Cardiac fibroblast (primary cell): ENCODE data around the gene PADI3.

ENCODE experiments used
- DNase-seq, 2 donors: peaks; one replicate each; pipeline versions ENCODE4 v3.0.0 to v3.0.0-alpha.2; 2010; ENCODE audit warnings: low read depth in 2 of 2
- H3K4me3 ChIP-seq, 2 donors: replicated peaks in 1 of 2; 1 replicate in 1 of 2; 2 replicates in 1 of 2; pipeline ENCODE4 v1.5.1; 2011; ENCODE audit warnings: low read depth in 2 of 2, low read length in 2 of 2, mild to moderate bottlenecking in 2 of 2, moderate library complexity in 1 of 2
- TF ChIP-seq, protein P1 (sequence below): IDR thresholded peaks from one replicate; pipeline ENCODE4 v1.5.1; 2011; ENCODE audit warnings: low read depth, mild to moderate bottlenecking, low read length, inconsistent platforms

PADI3 gene

DNA sequence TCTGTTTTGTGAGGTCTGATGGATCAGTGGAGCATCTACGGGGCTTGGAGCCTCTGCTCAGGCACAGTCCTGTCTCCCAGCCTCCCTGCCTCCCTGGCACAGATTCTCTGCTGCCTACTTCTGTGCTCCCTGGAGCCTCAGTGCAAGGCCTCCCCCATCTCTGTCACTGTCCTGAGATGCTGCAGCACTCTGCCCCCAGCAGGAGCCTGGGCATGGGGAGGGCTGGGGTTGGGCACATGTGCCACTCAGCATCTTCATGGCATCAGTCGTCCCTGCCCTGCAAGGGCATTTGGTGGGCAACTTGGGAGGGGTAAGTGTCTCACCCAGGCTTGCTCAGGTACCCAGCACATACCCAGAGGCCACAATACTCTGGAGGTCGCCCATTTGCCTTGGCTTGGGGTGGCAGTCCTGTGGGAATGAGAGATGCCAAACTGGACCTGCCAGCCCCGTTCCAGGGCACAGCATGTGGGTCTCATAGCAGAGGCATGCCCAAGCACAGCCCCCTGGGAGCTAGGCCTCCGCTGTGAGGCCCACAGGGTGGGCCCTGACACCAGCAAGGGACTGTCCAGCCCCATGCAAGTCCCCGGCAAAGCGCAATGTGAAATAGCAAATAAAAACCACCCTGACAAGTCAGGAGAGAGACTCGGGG lies 28.7 kb downstream of the PADI3 start:
- DNase-seq: no peak
- H3K4me3 ChIP-seq: no peak overlapping the region
- TF ChIP-seq, protein P1, sequence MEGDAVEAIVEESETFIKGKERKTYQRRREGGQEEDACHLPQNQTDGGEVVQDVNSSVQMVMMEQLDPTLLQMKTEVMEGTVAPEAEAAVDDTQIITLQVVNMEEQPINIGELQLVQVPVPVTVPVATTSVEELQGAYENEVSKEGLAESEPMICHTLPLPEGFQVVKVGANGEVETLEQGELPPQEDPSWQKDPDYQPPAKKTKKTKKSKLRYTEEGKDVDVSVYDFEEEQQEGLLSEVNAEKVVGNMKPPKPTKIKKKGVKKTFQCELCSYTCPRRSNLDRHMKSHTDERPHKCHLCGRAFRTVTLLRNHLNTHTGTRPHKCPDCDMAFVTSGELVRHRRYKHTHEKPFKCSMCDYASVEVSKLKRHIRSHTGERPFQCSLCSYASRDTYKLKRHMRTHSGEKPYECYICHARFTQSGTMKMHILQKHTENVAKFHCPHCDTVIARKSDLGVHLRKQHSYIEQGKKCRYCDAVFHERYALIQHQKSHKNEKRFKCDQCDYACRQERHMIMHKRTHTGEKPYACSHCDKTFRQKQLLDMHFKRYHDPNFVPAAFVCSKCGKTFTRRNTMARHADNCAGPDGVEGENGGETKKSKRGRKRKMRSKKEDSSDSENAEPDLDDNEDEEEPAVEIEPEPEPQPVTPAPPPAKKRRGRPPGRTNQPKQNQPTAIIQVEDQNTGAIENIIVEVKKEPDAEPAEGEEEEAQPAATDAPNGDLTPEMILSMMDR: no peak

DNA sequence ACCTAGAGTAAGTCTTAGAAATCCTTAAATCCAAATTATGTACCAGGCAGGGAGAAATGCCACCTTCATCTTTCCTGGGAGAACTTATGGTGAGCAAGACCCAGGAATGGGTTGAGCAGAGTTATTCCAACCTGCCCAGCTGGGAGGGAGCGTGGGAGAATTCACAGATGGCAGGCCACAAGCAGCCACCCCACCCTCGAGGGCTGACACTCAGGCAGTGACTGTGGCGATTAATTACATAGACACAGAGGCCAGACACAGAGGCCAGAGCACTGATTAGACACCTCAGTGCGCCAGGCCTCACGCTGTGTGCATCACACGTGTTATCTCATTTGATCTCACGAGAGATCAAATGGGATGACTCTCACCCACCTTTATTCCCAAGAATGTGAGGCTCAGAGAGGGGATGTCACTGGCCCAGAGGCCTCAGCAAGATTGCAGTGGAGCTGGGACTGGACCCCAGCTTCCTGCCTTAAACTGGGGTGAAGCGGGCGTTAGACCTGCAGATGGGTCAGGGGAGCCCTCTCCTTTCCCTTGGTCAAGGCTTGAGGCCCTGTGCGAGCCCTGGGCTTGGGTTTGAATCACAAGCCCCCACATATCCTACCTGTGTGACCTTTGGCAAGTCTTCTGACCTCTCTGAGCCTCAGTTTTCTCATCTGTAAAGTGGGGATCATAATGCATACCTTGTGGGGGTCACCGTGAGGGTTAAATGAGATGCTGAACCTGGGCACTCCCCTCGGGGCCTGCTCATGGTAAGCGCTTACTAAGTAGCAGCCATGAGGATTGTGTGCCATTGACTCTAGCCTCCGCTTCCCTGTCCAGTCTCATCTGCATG lies 30.3 kb downstream of the PADI3 start:
- H3K4me3 ChIP-seq: no peak overlapping the region
- TF ChIP-seq, protein P1: no peak
- DNase-seq: no peak

DNA sequence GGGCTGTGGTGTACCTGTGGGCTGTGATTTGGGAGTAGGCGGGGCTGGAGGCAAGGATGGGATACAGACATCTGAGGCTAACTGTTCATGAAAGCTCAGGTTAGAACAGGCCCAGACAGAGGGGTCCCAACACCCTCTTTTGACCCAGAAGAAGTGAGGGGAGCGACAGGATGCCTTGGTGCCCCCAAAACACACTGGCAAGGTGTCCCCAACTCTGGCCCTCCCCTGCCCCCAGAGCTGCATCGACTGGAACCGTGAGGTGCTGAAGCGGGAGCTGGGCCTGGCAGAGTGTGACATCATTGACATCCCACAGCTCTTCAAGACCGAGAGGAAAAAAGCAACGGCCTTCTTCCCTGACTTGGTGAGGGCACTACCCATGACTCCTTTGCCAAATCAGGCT lies 31.5 kb downstream of the PADI3 start:
- TF ChIP-seq, protein P1: no peak
- DNase-seq: no peak
- H3K4me3 ChIP-seq: no peak overlapping the region

DNA sequence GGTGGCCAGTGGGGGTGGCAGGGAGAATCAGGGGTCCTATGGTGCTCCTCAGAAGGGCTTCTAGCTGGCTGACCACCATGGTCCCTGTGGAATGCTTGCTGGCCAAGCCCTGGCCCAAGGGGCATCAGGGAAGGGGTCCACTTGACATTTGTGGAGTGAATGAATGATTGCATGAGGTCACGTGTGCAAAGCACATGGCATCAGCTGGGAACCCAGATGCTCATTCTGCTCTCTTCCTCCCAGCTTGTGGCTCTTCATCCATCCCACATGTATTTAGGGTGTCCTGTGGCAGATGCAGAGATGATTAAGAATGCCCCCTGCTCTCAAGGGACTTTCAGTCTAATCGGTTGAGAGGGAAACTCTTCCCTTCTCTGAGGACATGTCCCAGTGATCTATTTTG lies 32.0 kb downstream of the PADI3 start:
- no peak overlapping the region for H3K4me3 ChIP-seq
- TF ChIP-seq, protein P1: no peak
- no peak for DNase-seq

DNA sequence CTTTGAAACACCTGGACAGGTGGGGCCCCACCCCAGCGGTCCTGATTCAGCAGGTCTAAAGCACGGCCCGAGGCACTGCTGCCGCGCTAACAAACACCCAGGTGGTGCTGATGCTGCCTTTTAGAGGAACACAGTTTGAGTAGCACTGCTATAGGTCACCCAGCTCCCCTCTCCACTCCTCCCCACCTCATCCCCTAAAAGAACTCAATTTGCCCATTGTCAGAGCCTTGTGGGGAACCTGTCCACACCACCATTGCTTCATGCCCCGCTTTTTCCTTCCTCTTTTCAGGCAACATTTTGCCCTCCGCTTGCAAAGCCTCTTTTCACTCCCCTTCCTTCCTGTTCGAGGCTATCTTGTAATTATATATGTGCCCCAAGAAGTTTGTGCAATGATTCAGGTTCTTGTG lies 32.9 kb downstream of the PADI3 start:
- H3K4me3 ChIP-seq: no peak overlapping the region
- no peak for DNase-seq
- TF ChIP-seq, protein P1: no peak

DNA sequence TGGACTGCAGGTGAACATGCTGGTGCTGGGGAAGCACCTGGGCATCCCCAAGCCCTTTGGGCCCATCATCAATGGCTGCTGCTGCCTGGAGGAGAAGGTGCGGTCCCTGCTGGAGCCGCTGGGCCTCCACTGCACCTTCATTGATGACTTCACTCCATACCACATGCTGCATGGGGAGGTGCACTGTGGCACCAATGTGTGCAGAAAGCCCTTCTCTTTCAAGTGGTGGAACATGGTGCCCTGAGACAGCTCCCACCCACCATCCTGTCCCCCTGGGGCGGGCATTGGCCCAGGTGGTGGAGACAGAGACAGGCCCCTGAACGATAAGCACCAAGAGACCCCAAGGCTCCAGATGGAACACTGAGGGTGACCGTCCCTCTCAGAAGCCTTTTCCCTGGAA lies 33.9 kb downstream of the PADI3 start:
- no peak overlapping the region for H3K4me3 ChIP-seq
- TF ChIP-seq, protein P1: no peak

More for the DNA sequence above, 33.9 kb downstream of the PADI3 start:
- DNase-seq: no peak
